Measurements from ENCODE around the gene CDKAL1.
A peak's percentile ranks its signal among the peaks of the same experiment; 100 is the strongest.

Gene CDKAL1

GRCh38 chr6:20933057-20933788 is 399.0 kb downstream of the CDKAL1 start:
- DNase-seq = no peak

- DNase-seq = no peak
Measured at GRCh38 chr6:20936949-20937348, 402.7 kb downstream of the CDKAL1 start.

- DNase-seq = no peak
Measured at GRCh38 chr6:20939161-20939775, 405.0 kb downstream of the CDKAL1 start.

- DNase-seq = no peak
Measured at GRCh38 chr6:20943040-20943627, 408.9 kb downstream of the CDKAL1 start.

- no peak for DNase-seq
Measured at GRCh38 chr6:20943922-20944321, 409.7 kb downstream of the CDKAL1 start.

GRCh38 chr6:20946022-20946421 is 411.8 kb downstream of the CDKAL1 start:
- no peak for DNase-seq

GRCh38 chr6:20946890-20947289 is 412.6 kb downstream of the CDKAL1 start:
- no peak for DNase-seq

GRCh38 chr6:20947977-20948376 is 413.7 kb downstream of the CDKAL1 start:
- no peak for DNase-seq

- DNase-seq = no peak
Measured at GRCh38 chr6:20948556-20948955, 414.3 kb downstream of the CDKAL1 start.

GRCh38 chr6:20949138-20949537 is 414.9 kb downstream of the CDKAL1 start:
- no peak for DNase-seq

GRCh38 chr6:20952699-20953474 is 418.6 kb downstream of the CDKAL1 start:
- peak; percentile 33 for DNase-seq

GRCh38 chr6:20954315-20954714 is 420.1 kb downstream of the CDKAL1 start:
- DNase-seq = no peak

GRCh38 chr6:20955131-20955530 is 420.9 kb downstream of the CDKAL1 start:
- no peak for DNase-seq

GRCh38 chr6:20955751-20956150 is 421.5 kb downstream of the CDKAL1 start:
- DNase-seq = no peak

- DNase-seq = no peak
Measured at GRCh38 chr6:20960067-20960466, 425.8 kb downstream of the CDKAL1 start.

- no peak for DNase-seq
Measured at GRCh38 chr6:20965276-20965675, 431.0 kb downstream of the CDKAL1 start.

- peak; percentile 12 for DNase-seq
Measured at GRCh38 chr6:20965915-20966314, 431.7 kb downstream of the CDKAL1 start.

GRCh38 chr6:20969551-20969950 is 435.3 kb downstream of the CDKAL1 start:
- DNase-seq = no peak

- DNase-seq = no peak
Measured at GRCh38 chr6:20976391-20976918, 442.2 kb downstream of the CDKAL1 start.

GRCh38 chr6:20978151-20978614 is 443.9 kb downstream of the CDKAL1 start:
- no peak for DNase-seq

- DNase-seq = no peak
Measured at GRCh38 chr6:20979076-20979475, 444.8 kb downstream of the CDKAL1 start.

GRCh38 chr6:20983961-20984360 is 449.7 kb downstream of the CDKAL1 start:
- no peak for DNase-seq

- DNase-seq = no peak
Measured at GRCh38 chr6:20985821-20986220, 451.6 kb downstream of the CDKAL1 start.

Measured in kidney glomerular epithelial cell (primary cell).